Fibroblast of lung (primary cell): ENCODE results near the gene XRN2. TPM values are rescaled to one million over a fixed set of nuclear protein-coding genes. Genes with fewer than 3 reads are reported as not detected.

Source experiments
- DNase-seq, 2 donors: peaks; one replicate each; pipeline versions ENCODE4 v3.0.0 to v3.0.0-alpha.2; 2010; ENCODE audit warnings: low read depth in 2 of 2
- H2AFZ ChIP-seq: 2 replicates; pipeline ENCODE4 v1.5.1; 2012; ENCODE audit warnings: low read length, control low read depth, inconsistent platforms
- H3K27ac ChIP-seq: 2 replicates; pipeline ENCODE4 v1.5.1; 2011; ENCODE audit warnings: low read length, control low read depth; ENCODE audit not compliant: insufficient read depth
- H3K27me3 ChIP-seq: 2 replicates; pipeline ENCODE4 v1.5.1; 2011; ENCODE audit warnings: mild to moderate bottlenecking, low read length; ENCODE audit not compliant: control insufficient read depth, insufficient read depth
- H3K36me3 ChIP-seq: 2 replicates; pipeline ENCODE4 v1.5.1; 2011; ENCODE audit warnings: low read length; ENCODE audit not compliant: control insufficient read depth, insufficient read depth
- H3K4me1 ChIP-seq: 2 replicates; pipeline ENCODE4 v1.5.1; 2011; ENCODE audit warnings: low read length; ENCODE audit not compliant: control insufficient read depth, insufficient read depth; ENCODE audit errors: extremely low read depth
- H3K4me2 ChIP-seq: 2 replicates; pipeline ENCODE4 v1.5.1; 2011; ENCODE audit warnings: low read length, control low read depth; ENCODE audit not compliant: insufficient read depth; ENCODE audit errors: extremely low read depth
- H3K4me3 ChIP-seq, 4 experiments: fragments of 200-600 bp in 1 of 4; sonication (generic) in 1 of 4; replicated peaks in 1 of 4; 2 replicates each; pipeline ENCODE4 v1.5.1; 2011 to 2016; ENCODE audit warnings: low read length in 4 of 4, low read depth in 3 of 4, mild to moderate bottlenecking in 3 of 4, control low read depth in 2 of 4, inconsistent platforms in 1 of 4, mixed read lengths in 1 of 4; ENCODE audit not compliant: insufficient read depth in 1 of 4; ENCODE audit errors: control extremely low read depth in 1 of 4
- H3K79me2 ChIP-seq: 2 replicates; pipeline ENCODE4 v1.5.1; 2012; ENCODE audit warnings: mild to moderate bottlenecking, low read length, inconsistent platforms; ENCODE audit not compliant: control insufficient read depth, insufficient read depth
- H3K9ac ChIP-seq: 2 replicates; pipeline ENCODE4 v1.5.1; 2011; ENCODE audit warnings: mild to moderate bottlenecking, low read length, control low read depth; ENCODE audit not compliant: insufficient read depth
- H3K9me3 ChIP-seq: 2 replicates; pipeline ENCODE4 v1.5.1; 2012; ENCODE audit warnings: low read depth, low read length; ENCODE audit not compliant: control insufficient read depth, insufficient read depth
- H4K20me1 ChIP-seq: 2 replicates; pipeline ENCODE4 v1.5.1; 2011; ENCODE audit warnings: low read length; ENCODE audit not compliant: control insufficient read depth, insufficient read depth; ENCODE audit errors: extremely low read depth
- CTCF ChIP-seq, 2 donors: IDR thresholded peaks in 1 of 2; conservative IDR thresholded peaks in 1 of 2; 1 replicate in 1 of 2; 2 replicates in 1 of 2; pipeline ENCODE4 v1.5.1; 2011 to 2012; ENCODE audit warnings: low read length in 2 of 2, control low read depth in 1 of 2, inconsistent platforms in 1 of 2, low read depth in 1 of 2, mild to moderate bottlenecking in 1 of 2
- EZH2 ChIP-seq: IDR thresholded peaks from 2 replicates; pipeline ENCODE4 v1.5.1; 2012; ENCODE audit warnings: low read length, control low read depth, mild to moderate bottlenecking; ENCODE audit errors: missing control alignments
- polyA plus RNA-seq, 2 donors: library from polyadenylated mRNA; depleted of rRNA in 1 of 2; stranded (reverse) in 1 of 2; unstranded in 1 of 2; fragments of >200 nt; gene quantifications; 2 replicates each; pipeline ENCODE4 v1.2.1, GENCODE V29; 2011 to 2012; ENCODE audit warnings: missing spikeins in 1 of 2
- total RNA-seq: library from RNA; depleted of rRNA; stranded (reverse); fragments of >200 nt; gene quantifications from 2 replicates; pipeline ENCODE4 v1.2.1, GENCODE V29; 2014

XRN2 gene
- total and polyA plus RNA-seq, 2 donors (not counting 1 experiment from before 2014, with no cell fraction given): 99.3 to 99.6 TPM

DNA sequence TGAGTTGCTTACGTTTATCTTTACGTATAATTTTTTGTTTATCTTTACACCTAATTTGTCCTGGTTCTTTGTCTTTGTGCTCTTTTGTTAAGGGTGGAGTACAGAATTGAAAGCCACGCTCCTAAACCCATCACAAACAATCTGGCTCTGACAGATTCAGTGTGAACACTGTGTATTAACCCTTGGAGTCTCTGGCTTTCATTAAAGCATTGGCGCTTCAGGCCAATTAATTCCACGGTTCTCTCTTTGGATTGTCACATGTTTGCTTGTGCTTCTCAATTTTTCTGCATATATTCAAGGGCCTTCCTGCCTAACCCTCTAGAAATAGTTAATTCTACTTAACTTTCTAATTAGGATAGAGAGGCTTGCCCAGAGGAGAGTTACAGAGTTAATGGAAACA lies 55.6 kb downstream of the XRN2 start:
- no peak overlapping the region for H3K27ac ChIP-seq
- H2AFZ ChIP-seq: no peak overlapping the region
- no peaks in the 10 kb centered on the region for H4K20me1 ChIP-seq
- H3K4me3 ChIP-seq: no peak overlapping the region
- no peak for DNase-seq
- H3K9me3 ChIP-seq: no peaks in the 10 kb centered on the region
- peaks cover 5% of the 10 kb centered on the region for H3K4me1 ChIP-seq
- H3K36me3 ChIP-seq: peaks cover 8% of the 10 kb centered on the region
- no peaks in the 10 kb centered on the region for H3K79me2 ChIP-seq
- no peak overlapping the region for H3K4me2 ChIP-seq
- H3K27me3 ChIP-seq: no peaks in the 10 kb centered on the region
- no peak overlapping the region for H3K9ac ChIP-seq
- TF ChIP-seq EZH2: no peak
- no peak for TF ChIP-seq CTCF (conservative IDR thresholded peaks at IDR 0.05 in 1 of 2, IDR thresholded peaks at IDR 0.05 in 1 of 2; ENCODE audit: low read depth in 1 of 2, low read length in 2 of 2)

GRCh38 chr20:21360705-21361104 lies 57.6 kb downstream of the XRN2 start:
- no peak overlapping the region for H3K27ac ChIP-seq
- peaks cover 5% of the 10 kb centered on the region for H3K4me1 ChIP-seq
- no peak overlapping the region for H2AFZ ChIP-seq
- no peaks in the 10 kb centered on the region for H3K79me2 ChIP-seq
- H3K36me3 ChIP-seq: peaks cover 10% of the 10 kb centered on the region
- peak overlapping the region; percentile 57 for H3K4me2 ChIP-seq
- H3K9ac ChIP-seq: no peak overlapping the region
- no peaks in the 10 kb centered on the region for H3K9me3 ChIP-seq
- H3K4me3 ChIP-seq: no peak overlapping the region
- no peaks in the 10 kb centered on the region for H4K20me1 ChIP-seq
- no peak for TF ChIP-seq CTCF (conservative IDR thresholded peaks at IDR 0.05 in 1 of 2, IDR thresholded peaks at IDR 0.05 in 1 of 2; ENCODE audit: low read depth in 1 of 2, low read length in 2 of 2)
- TF ChIP-seq EZH2: no peak
- peak; percentile 40 to 50 for DNase-seq
- no peaks in the 10 kb centered on the region for H3K27me3 ChIP-seq

DNA sequence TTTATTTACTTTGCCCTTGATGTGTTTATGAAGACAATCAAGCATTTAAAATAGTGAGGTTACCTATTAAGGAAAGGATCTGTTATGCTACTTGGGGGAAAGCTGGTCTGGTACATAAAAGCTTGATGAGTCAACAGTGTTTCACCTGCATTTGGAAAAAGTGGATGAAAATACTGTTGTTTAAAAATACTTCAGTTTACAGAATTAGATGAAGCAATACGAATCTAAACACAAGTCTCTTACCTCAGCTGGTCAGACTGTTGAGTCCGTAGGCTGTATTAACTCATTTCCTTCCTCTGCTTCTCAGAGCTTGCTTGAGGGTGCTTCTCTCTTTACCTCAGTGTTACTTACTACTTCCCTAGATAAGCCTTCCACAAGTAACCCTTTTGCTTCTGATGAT lies 58.1 kb downstream of the XRN2 start:
- Histone ChIP-seq H3K79me2 (no peaks in the 10 kb centered on the region), H3K27me3 (no peaks in the 10 kb centered on the region), H3K4me1 (peaks cover 5% of the 10 kb centered on the region), H3K9me3 (no peaks in the 10 kb centered on the region), H4K20me1 (no peaks in the 10 kb centered on the region), H2AFZ (no peak overlapping the region), H3K9ac (no peak overlapping the region), H3K36me3 (peaks cover 10% of the 10 kb centered on the region), H3K4me2 (peak overlapping the region; percentile 2), H3K27ac (no peak overlapping the region), H3K4me3 (no peak overlapping the region)
- peak; percentile 16 to 43 for DNase-seq
- TF ChIP-seq EZH2: no peak
- no peak for TF ChIP-seq CTCF (conservative IDR thresholded peaks at IDR 0.05 in 1 of 2, IDR thresholded peaks at IDR 0.05 in 1 of 2; ENCODE audit: low read depth in 1 of 2, low read length in 2 of 2)
